Stimulated activated CD4-positive, alpha-beta T cell treated with anti-CD3 and anti-CD28 coated beads, Interleukin-1b, Interleukin-23, amount 100 ng/mL, for 1 hour (primary cell): ENCODE results near the gene SGMS1.
"Not testable (repeated sequence)": the region's sequence is repeated elsewhere in the genome, so short reads cannot be mapped to it uniquely, and the experiment has no call there.

Experiments used
- DNase-seq, 2 donors: peaks; one replicate each; pipeline ENCODE4 v3.0.0-alpha.2; 2020; ENCODE audit warnings: low read depth in 2 of 2

SGMS1 gene

GRCh38 chr10:50470798-50471582 is 152.8 kb downstream of the SGMS1 start:
- no peak for DNase-seq

- no peak for DNase-seq
Observed at GRCh38 chr10:50470345-50470744, 153.4 kb downstream of the SGMS1 start.

DNA sequence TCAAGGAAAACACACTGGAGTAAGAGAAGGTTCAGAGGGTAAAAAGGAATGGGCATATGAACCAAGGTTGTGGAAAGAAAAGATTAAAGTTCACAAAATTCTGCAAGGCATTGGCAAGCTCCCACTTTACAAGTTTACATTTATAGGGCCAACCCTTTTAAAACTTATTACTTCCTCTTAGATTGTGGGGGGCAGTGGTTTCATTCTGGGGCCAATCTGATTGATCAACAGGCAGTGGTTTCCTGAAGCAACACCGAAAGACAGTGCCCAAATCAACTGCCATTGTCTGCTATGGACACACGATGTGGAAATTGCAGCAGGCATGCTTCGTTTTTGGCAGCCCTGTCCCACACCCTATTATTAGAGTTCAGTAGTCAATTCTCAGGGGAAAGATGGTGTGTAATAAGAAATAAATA is 154.0 kb downstream of the SGMS1 start:
- no peak for DNase-seq

DNA sequence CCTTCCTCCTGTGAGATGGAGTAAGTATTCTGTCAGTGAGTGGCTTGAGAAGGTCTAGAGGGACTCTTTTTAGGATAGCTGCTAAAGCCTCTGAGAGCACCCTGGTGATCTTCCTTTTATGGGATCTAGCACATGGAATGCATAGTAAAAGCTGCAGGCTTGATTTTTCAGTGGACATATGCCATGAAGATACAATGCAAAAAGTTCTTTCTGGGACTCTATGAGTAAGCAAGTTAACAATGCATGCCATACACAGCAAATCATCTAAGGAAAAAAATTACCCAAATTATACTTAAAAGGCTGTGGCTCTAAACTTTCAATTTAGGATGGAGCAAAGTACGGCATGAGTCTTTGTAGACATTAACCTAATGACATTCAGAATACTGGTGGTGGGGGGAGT is 154.5 kb downstream of the SGMS1 start:
- no peak for DNase-seq

DNA sequence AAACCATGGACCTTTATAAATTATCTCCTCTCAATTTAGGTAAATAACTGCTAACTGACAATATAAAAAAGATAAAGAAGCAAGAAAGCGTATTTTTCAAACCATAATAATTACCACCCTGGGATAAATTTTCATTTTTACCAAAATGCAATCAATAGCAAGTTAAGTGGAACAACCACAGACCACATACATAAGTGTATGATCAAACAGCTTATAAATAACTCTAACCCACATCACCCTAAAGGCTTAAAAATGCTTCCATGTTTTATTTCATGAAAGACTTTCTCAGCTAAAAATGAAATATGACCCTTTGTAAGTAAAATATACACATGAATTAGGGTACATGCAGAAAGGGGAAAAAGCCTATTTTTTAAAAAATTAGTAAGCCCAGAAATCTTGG is 156.5 kb downstream of the SGMS1 start:
- DNase-seq = no peak

GRCh38 chr10:50464004-50464409 is 159.7 kb downstream of the SGMS1 start:
- DNase-seq = no peak

GRCh38 chr10:50461834-50462233 is 161.9 kb downstream of the SGMS1 start:
- no peak for DNase-seq

GRCh38 chr10:50461123-50461522 is 162.6 kb downstream of the SGMS1 start:
- no peak for DNase-seq

DNA sequence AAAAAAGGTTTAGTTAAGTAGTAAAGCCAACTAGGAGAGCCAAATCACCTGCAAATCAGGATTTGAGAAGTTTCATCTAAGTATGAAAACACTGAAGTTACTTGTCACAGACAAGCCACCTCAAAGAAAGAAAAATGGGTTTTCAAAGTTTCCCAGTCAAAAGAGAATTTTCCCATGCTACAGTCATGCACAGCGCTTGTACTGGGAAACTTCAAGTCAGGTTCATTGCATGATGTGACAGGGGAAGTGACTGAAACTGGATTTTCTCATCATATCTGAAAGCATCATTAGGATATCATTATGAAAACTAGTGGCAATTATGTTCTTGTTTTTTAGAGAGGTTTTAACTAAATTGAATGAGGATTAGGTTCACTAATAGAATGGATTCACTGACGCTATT is 167.0 kb downstream of the SGMS1 start:
- DNase-seq = no peak

- no peak for DNase-seq
Observed at GRCh38 chr10:50453940-50454339, 169.8 kb downstream of the SGMS1 start.

GRCh38 chr10:50452603-50453002 is 171.2 kb downstream of the SGMS1 start:
- no peak for DNase-seq

DNA sequence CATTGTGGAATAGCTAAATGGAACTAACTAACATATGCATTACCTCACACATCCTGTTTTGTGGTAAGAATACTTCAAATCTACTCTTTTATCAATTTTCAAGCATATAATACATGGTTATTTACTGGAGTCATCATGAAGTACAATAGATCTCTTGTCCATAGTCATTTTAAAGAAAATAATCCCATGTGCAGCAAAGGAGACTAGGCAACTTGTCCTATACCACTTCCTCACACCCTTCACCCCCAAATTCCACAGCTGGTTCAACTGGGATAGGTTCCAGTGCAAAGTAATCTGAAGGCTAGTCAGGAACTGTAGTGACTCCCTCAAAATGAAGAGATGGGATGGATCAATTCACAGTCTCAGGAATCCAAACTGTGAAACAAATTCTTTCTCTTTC is 176.1 kb downstream of the SGMS1 start:
- no peak for DNase-seq

DNA sequence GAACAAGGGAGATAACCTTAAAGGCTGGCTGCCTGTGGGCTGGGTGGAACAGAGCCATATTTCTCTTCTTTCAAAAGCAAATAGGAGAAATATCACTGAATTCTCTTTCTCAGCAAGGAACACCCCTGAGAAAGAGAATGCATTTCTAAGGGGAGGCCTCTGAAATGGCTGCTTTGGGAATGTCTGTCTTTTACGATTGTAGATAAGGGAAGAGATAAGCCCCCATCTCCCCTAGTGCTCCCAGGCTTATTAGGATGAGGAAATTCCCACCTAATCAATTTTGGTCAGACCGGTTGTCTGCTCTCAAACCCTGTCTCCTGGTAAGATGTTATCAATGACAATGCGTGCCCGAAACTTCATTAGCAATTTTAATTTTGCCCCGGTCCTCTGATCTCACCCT is 178.0 kb downstream of the SGMS1 start:
- not testable (repeated sequence) for DNase-seq

DNA sequence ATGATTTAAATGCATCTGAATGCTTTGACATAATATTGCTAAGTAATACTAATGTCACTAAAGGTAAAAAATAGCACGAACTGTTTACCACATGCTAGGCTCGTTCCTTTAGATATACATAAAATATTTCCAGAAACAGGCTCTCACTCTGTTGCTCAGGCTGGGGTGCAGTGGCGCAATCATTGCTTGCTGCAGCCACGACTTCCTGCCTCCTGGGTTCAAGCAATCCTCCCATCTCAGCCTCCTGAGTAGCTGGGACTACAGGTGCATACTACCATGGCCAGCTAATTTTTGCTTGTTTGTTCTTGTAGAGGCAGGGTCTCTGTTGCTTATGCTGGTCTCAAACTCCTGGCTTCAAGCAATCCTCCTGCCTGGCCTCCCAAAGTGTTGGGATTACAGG is 183.3 kb downstream of the SGMS1 start:
- DNase-seq = no peak

DNA sequence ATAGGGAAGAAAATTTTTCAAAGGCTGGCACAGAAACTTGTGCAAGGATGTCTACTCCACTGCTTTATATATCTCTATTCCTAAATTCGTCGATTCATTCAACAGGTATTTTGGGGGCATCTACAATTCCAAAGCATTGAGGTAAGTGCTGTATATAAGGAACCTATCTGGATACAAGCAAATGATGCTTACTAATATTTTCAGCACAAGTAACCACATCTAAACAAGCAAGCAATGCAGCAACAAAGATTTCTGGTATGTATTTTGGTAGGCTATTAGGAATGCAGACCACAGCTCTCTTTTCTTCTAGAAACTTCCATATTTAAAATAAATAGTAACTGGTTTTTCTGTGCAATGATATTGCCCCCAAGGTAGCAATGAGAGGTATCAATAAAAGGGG is 183.9 kb downstream of the SGMS1 start:
- no peak for DNase-seq

DNA sequence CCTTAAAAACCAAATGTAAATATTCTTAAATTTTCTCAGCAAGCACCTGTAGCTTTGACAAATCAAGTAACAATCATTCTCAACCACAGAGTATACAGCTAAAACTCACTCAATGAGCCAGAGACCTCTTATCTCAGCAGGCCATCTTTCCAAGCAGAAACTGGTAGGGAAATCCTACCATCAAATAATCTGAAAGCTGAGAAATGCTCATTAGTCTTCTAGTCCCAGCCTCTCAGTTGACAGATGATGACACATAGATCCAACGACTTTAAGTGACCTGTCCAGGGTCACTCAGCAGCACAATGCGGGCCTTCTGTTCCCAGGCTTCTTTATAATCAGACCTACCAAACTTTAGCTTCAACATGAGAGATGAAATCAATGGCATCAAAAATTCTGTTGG is 184.6 kb downstream of the SGMS1 start:
- DNase-seq = no peak

GRCh38 chr10:50438049-50438936 is 185.5 kb downstream of the SGMS1 start:
- DNase-seq = no peak

GRCh38 chr10:50437248-50437647 is 186.5 kb downstream of the SGMS1 start:
- no peak for DNase-seq

GRCh38 chr10:50436805-50437204 is 187.0 kb downstream of the SGMS1 start:
- no peak for DNase-seq

- no peak for DNase-seq
Observed at GRCh38 chr10:50432211-50433009, 191.3 kb downstream of the SGMS1 start.

- no peak for DNase-seq
Observed at GRCh38 chr10:50431791-50432190, 192.0 kb downstream of the SGMS1 start.

- no peak for DNase-seq
Observed at GRCh38 chr10:50431133-50431532, 192.6 kb downstream of the SGMS1 start.
